HG03039 (cell line): ENCODE measurements around the gene PLCB1.
"Not testable (repeated sequence)": the region's sequence is repeated elsewhere in the genome, so short reads cannot be mapped to it uniquely, and the experiment has no call there.

ENCODE experiments used
- ATAC-seq: cut with Tn5 transposase; IDR thresholded peaks from one replicate; pipeline ENCODE4 v1.9.1; 2021; ENCODE audit warnings: mild to moderate bottlenecking, moderate library complexity; ENCODE audit not compliant: unreplicated experiment

PLCB1 gene

DNA sequence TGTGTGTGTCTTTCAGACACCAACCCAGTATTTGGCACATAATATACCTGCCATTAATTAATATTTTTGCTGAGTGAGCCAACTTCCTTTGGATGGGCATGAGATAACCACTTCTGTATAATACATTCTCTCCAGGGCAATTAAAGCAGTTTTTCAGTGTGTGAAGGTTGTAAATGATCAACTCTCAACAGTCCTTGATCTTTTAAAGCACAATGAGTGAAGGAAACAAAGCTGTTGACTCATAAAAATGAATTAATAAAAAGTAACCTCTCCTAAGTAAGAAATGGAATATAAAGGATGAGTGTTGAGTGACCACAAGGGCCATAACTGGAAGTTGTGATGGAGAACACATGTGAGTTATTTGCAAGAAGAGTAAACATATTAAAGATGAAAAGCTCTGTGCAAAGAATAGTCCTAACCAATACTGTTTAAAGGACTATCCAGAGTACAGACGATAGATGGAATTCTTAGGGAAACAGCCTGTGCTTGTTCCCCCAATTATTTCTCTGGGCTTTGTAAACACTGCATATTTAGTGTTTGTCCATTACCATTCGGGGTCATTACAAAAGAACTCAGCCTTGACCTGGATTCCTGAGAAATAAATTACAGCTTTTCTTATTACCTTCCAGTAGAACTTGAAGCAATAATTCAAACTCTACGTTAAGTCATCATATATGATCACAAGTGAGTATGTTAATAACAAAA lies 446.2 kb downstream of the PLCB1 start:
- ATAC-seq = no peak

DNA sequence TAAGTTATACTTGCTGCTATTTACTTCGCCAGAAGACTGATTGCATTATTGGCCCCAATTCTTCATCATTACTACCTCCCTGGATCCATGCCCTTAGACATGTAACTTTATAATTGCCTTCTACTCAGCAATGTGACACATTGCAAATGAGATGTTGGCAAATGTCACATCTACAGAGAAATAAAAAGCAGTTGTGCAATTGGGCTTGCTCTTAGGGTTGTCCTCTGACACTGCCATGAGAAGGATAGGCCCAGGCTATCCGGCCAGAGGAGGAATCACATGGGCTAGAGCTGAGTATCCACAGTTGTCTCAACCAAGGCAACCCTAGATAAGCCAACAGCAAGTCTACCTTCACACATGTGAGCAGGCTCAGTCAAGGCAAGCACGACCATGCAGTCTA lies 447.0 kb downstream of the PLCB1 start:
- no peak for ATAC-seq

DNA sequence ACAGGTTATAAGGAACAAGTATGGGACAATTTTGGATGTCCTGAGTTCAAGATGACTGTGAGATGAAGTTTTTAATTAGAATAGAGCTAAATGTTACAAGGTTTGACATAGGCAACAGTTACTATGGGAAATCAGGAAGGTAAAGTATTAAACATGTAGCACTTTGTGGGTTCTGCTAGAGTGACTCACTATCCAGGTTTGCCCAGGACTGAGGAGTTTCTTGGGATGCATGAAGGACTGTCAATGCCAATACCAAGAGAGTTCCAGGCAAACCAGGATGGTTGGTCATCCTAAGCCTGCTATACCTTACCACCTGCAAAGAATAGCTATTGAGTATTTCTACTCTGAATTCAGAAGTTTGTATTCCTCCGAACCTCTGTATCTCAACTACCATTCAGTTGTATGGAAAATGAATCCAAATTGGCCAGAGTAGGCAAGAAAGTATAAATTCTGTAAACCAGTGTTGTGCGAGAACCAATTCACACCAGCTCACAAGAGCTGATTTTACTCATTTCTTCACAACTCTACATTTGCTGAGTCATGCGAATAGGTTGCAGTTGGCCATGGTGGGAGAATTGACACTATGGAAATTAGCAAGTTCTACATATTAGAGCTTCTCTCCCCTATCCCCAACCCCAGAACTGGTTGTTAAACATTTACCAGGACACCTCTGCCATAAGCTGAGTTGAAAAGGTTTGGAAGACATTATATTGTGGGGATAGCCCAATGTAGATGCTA lies 449.5 kb downstream of the PLCB1 start:
- no peak for ATAC-seq

DNA sequence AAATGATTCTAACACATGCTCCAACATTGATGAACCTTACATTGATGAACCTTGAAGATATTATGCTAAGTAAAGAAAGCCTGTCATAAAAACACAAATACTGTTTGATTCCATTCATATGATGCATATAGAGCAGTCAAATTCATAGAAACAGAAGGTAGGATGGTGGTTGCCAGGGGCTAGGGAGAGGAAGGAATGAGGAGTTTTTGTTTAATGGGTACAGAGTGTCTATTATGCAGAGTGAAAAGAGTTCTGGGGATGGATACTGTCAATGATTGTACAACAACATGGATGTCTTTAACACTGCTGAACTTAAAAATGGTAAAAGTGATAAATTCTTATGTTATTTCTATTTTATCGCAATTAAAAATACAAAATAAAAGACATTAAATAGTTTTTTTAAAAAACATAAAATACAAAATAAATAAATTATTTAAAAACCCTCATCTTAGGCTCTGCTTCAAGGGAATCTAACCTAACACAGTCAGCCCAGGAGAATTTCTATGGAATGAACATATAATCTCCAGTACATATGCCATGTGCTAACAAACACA lies 451.0 kb downstream of the PLCB1 start:
- no peak for ATAC-seq

- ATAC-seq = no peak
Observed at GRCh38 chr20:8583566-8584043, 451.5 kb downstream of the PLCB1 start.

- ATAC-seq = no peak
Observed at GRCh38 chr20:8587251-8587650, 455.2 kb downstream of the PLCB1 start.

DNA sequence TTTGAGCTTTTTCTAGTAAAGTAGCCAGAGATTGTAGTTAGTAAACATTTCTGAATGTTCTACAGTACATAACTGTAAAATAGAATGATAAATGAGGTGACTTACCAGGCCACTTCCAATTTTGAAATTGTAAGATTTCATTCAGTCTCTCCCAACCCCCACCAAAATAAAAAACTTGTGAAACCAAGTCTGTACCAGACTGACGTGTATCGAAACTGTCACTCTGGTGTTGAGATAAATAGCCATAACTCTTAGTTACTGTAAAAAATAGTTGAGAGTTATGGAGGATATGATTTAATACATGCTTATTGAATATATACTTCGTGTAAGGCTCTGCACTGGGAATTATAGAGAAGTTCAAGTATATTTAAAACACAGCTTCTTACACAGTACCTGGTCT lies 455.7 kb downstream of the PLCB1 start:
- no peak for ATAC-seq

- no peak for ATAC-seq
Observed at GRCh38 chr20:8589956-8590355, 457.9 kb downstream of the PLCB1 start.

DNA sequence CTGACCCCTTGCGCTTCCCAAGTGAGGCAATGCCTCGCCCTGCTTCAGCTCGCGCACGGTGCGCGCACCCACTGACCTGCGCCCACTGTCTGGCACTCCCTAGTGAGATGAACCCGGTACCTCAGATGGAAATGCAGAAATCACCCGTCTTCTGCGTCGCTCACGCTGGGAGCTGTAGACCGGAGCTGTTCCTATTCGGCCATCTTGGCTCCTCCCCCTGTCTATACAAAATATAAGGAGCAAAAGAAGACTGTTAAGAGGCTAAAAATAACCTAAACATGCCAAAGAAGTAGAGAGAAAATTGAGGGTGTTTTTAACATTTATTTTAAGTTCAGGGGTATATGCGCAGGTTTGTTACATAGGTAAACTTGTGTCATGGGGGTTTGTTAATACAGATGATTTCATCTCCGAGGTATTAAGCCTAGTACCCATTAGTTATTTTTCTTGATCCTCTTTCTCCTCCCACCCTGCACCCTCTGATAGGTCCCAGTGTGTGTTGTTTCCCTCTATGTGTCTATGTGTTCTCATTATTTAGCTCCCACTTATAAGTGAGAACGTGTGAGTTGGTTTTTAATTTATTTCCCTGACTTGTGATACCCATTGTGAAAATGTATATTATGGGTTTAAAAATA lies 469.0 kb downstream of the PLCB1 start:
- ATAC-seq = not testable (repeated sequence)

DNA sequence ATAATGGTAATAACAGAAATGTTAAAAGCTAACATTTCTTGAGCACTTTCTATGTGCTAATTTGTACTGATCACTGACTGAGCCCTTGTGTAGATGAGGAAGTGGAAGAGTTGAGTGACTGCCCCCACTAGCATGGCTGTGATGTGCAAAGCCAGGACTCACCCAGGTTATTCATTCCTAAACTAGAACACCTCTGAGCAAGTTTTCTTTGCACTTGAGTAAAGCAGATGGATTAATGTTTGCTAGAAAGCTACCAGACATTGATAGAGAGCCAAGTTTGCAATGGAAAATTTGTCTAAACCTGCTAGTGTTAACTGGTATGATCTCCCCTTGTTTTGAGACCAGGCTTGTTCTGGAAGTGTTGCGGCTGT lies 469.5 kb downstream of the PLCB1 start:
- ATAC-seq = peak; percentile 84

DNA sequence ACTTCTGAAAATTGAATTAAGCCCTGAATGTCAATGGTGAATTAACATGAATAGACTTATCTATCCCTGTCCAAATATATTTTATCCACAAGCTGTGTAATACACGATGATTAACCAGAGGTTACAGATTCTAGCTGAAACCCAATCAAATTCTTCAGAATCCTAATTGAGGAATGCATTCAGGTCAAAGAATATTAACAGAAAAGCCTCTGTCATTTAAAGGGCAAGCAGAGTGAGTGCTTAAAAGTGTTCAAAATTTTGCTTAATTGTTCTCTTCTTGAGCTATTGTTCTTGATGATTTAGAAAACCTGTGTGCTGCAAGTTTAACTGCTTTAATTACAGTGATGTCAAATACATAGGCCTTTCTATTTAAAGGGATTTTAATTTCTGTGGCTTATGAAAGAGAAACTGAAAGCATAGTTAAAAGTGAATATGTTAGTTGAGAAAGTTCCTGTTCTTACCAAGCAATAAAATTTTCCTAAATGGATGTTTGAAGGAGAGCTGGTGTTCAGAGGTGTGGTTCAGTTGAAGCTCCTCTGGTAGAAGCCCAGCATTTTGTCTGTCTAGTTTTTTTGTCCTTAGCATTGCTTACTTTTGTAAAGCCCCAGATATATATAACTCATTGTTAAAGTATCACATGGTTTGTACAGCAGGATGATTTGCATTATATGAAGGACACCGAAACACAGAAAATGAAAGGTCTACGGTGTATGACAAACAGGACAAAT lies 470.5 kb downstream of the PLCB1 start:
- peak; percentile 71 for ATAC-seq

GRCh38 chr20:8608470-8608869 lies 476.4 kb downstream of the PLCB1 start:
- no peak for ATAC-seq

DNA sequence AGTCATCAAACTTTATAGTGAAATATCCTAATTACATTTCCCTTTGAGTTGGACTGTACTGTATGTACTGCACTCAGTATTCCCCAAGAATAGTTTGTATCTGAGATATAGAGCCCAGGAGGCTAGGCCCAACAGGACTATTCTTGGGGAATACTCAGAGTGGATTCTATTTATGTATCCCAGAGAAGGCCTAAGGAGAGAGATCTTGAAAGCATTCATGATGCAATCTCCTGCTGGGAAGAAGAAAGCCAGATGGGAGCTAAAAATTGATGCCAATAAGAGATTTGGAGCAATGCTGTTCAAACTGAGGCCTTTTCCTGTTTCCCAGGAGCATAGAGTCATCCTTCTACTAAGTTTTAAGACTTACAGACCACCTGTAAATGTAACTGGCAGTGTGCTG lies 484.7 kb downstream of the PLCB1 start:
- no peak for ATAC-seq

GRCh38 chr20:8621001-8621400 lies 488.9 kb downstream of the PLCB1 start:
- no peak for ATAC-seq

DNA sequence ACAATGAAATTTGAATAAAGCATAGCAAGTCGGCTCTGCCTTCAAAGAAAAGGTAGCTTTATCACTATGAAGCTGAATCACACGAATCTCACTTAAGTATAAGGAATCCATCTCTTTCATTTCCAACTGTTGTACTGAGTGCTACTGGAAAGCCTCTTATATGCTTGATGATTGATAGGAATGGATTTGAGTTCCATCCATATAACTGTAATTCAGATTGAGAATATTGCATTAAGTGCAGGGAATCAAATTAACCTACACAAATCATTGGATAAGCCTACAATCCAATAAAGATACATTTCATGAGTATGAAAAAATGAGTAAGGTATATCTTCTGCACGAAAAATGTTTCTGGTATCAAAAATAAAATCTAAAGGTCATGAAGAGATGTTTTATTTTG lies 492.0 kb downstream of the PLCB1 start:
- no peak for ATAC-seq

DNA sequence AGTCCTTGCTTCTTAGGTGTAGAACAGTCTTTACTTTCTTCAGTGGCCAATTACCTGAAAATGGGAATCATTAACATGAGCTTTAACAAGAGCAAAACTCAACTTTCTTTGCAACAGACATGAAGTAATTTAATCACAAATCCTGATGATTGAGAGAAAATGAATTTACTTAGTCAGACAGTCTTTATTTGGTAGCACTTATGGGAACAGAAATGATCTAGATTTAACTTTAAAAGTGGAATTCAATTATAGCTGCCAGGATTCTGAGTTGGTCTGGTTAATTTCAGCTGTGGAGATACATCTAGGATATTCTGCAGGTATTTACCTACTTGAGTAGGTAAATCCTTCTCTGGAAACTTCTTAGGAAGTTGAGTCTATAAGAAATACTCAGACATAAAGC lies 492.6 kb downstream of the PLCB1 start:
- ATAC-seq = no peak

DNA sequence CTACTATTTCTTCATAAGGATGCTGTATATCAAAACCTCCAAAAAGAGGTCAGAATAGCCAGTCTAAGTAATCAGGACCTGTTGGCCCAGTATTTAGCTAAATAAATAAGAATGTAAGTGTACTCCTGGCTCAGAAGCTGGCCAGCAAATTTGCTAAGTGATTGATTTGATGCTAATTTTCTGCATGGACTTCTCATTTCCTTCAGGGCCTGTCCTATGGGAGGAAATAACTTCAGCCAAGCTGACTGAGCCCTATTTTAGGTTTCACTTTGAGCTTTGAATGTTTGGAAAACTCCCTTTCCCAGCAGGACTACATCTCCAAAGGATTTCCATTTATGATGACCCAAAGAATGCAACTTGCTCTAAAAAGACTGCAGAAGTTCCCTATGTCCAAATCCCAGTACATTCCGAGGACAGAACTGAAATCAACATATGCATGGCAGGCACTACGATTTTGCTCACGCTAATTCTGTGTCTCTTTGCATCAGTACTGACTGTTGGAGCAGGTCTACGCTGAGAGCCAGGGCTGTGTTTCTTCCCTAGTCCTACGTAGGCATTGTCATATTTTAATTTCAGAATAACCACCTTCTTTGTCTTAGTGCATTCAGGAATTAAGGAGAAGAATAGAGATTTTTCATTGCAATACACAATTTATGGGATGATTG lies 495.4 kb downstream of the PLCB1 start:
- ATAC-seq = no peak

DNA sequence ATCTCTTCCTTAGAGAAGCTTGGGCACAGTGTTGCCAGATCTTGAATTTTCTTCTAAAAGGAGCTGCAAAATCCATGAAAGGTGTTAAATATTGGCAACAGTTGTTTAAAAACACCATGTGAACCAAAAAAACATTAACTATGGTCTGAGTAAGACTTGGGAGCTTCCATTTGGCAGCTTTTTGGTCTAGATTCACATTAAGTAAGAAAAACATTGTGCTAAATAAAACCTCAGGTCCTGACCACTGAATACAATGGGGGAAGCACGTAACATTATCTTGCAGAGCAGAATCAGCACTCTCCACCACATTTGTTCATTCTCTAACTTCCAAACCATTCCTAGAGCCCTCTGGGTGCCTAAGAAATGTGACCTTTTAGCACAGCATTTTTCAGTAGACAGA lies 499.2 kb downstream of the PLCB1 start:
- ATAC-seq = no peak

- no peak for ATAC-seq
Observed at GRCh38 chr20:8633366-8633765, 501.3 kb downstream of the PLCB1 start.

DNA sequence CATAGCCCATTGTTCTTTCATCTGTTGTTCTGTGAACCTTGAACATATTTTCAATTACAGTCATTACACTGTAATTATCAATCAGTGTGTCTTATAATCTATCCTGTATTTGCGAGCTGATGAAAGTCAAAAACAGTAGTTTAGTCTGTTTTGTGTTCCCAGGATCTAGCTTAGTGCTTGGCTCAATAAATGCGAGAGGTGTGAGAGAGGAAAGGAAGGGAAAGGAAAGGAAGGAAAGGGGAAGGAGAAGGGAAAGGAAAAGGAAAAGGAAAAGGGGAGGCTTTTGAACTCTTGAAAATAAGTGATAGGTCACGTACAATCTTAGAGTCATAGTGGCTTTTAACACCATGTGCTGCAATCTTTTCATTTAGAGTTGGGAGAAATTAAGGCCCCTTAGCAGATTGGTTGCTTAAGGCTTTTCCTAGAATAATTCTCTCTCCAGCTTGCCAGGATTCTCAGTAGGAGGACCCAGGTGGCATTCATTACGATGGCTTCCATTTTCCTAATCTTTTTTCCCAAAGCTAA lies 503.0 kb downstream of the PLCB1 start:
- ATAC-seq = no peak
